HepG2 (cell line): ENCODE measurements around the gene PAIP1. TPM values are rescaled to one million over a fixed set of nuclear protein-coding genes. Genes with fewer than 3 reads are reported as not detected.

Experiments
- CENPBD1 ChIP-seq: sonication (generic); formaldehyde crosslinking; IDR thresholded peaks from 2 replicates; pipeline ENCODE4 v1.8.0; 2022; ENCODE audit warnings: missing genetic modification reagents, low read depth, mild to moderate bottlenecking, borderline replicate concordance
- CERS6 ChIP-seq: sonication (generic); formaldehyde crosslinking; IDR thresholded peaks from 2 replicates; pipeline ENCODE4 v1.5.0; 2020; ENCODE audit warnings: missing genetic modification reagents
- EHMT2 ChIP-seq: fragments of 200-600 bp; sonication (generic); IDR thresholded peaks from 2 replicates; pipeline ENCODE4 v1.7.0; 2017; ENCODE audit warnings: antibody characterized with exemption, low read depth, low read length, borderline replicate concordance
- ELF1 ChIP-seq: sonication (generic); formaldehyde crosslinking; IDR thresholded peaks from 2 replicates; pipeline ENCODE4 v1.4.0; 2020; ENCODE audit warnings: missing genetic modification reagents
- HDAC6 ChIP-seq: fragments of 200-600 bp; sonication (generic); IDR thresholded peaks from 2 replicates; pipeline ENCODE4 v1.7.0; 2017; ENCODE audit warnings: mild to moderate bottlenecking, antibody characterized with exemption, low read length, low read depth
- HNRNPL ChIP-seq: fragments of 200-400 bp; formaldehyde crosslinking; IDR thresholded peaks from 2 replicates; pipeline ENCODE4 v1.6.1; 2017; ENCODE audit warnings: mild to moderate bottlenecking, low read depth, low read length
- IKZF5 ChIP-seq: IDR thresholded peaks from 2 replicates; pipeline ENCODE4 v1.6.1; 2018; ENCODE audit warnings: missing genetic modification reagents, mild to moderate bottlenecking, missing compliant biosample characterization
- KLF16 ChIP-seq, 2 experiments: sonication (generic) in 1 of 2; formaldehyde crosslinking in 1 of 2; IDR thresholded peaks; 2 replicates each; pipeline versions ENCODE4 v1.6.1 to v1.8.0; 2016 to 2023; ENCODE audit warnings: missing genetic modification reagents in 2 of 2, missing compliant biosample characterization in 1 of 2
- POLR2A ChIP-seq, 2 experiments: IDR thresholded peaks; 2 replicates each; pipeline ENCODE4 v1.6.1; 2011; ENCODE audit warnings: low read depth in 2 of 2, low read length in 2 of 2, mild to moderate bottlenecking in 1 of 2, moderate library complexity in 1 of 2; ENCODE audit not compliant: insufficient read depth in 1 of 2
- RAD21 ChIP-seq: fragments of 450-650 bp; formaldehyde crosslinking; IDR thresholded peaks from 2 replicates; pipeline ENCODE4 v1.5.0; 2020; ENCODE audit warnings: mild to moderate bottlenecking
- RBM22 ChIP-seq: fragments of 200-400 bp; formaldehyde crosslinking; optimal IDR thresholded peaks from 2 replicates; pipeline ENCODE3; 2017; ENCODE audit warnings: mild to moderate bottlenecking, low read length, moderate library complexity
- RNF2 ChIP-seq: fragments of 450-650 bp; conservative IDR thresholded peaks from 2 replicates; pipeline ENCODE4 v1.6.1; 2016; ENCODE audit warnings: low read depth
- SMC3 ChIP-seq: IDR thresholded peaks from 2 replicates; pipeline ENCODE4 v1.6.1; 2011; ENCODE audit warnings: low read length, improper control_type of control experiment
- SNAPC2 ChIP-seq: sonication (generic); formaldehyde crosslinking; IDR thresholded peaks from 2 replicates; pipeline ENCODE4 v1.8.1; 2022; ENCODE audit warnings: mild to moderate bottlenecking, missing genetic modification reagents
- SRF ChIP-seq: IDR thresholded peaks from 2 replicates; pipeline ENCODE4 v1.6.1; 2011; ENCODE audit warnings: mild to moderate bottlenecking, low read depth, low read length, moderate library complexity
- SRY ChIP-seq: sonication (generic); formaldehyde crosslinking; IDR thresholded peaks from 2 replicates; pipeline ENCODE4 v1.8.0; 2022; ENCODE audit warnings: mild to moderate bottlenecking, missing genetic modification reagents
- TOPORS ChIP-seq: sonication (generic); formaldehyde crosslinking; IDR thresholded peaks from 2 replicates; pipeline ENCODE4 v1.8.0; 2023; ENCODE audit warnings: mild to moderate bottlenecking, missing genetic modification reagents
- XRCC5 ChIP-seq: fragments of 200-400 bp; formaldehyde crosslinking; optimal IDR thresholded peaks from 2 replicates; pipeline ENCODE3; 2017; ENCODE audit warnings: mild to moderate bottlenecking, low read length
- ZBTB7A ChIP-seq: sonication (generic); formaldehyde crosslinking; IDR thresholded peaks from 2 replicates; pipeline ENCODE4 v1.8.0; 2022; ENCODE audit warnings: mild to moderate bottlenecking, missing genetic modification reagents
- ZKSCAN1 ChIP-seq: fragments of 150-350 bp; IDR thresholded peaks from 2 replicates; pipeline ENCODE4 v1.6.1; 2014; ENCODE audit warnings: low read length
- ZNF17 ChIP-seq: sonication (generic); formaldehyde crosslinking; IDR thresholded peaks from 2 replicates; pipeline ENCODE4 v1.5.0; 2020; ENCODE audit warnings: mild to moderate bottlenecking, missing genetic modification reagents
- ZNF44 ChIP-seq: sonication (generic); formaldehyde crosslinking; IDR thresholded peaks from 2 replicates; pipeline ENCODE4 v1.5.1; 2020; ENCODE audit warnings: mild to moderate bottlenecking, missing genetic modification reagents
- ZNF501 ChIP-seq: sonication (generic); formaldehyde crosslinking; IDR thresholded peaks from 2 replicates; pipeline ENCODE4 v1.5.1; 2020; ENCODE audit warnings: mild to moderate bottlenecking, moderate library complexity, missing genetic modification reagents
- ZNF605 ChIP-seq: sonication (generic); formaldehyde crosslinking; IDR thresholded peaks from 2 replicates; pipeline ENCODE4 v1.8.0; 2022; ENCODE audit warnings: mild to moderate bottlenecking, missing genetic modification reagents
- ZNF781 ChIP-seq: sonication (generic); formaldehyde crosslinking; IDR thresholded peaks from 2 replicates; pipeline ENCODE4 v1.5.1; 2020; ENCODE audit warnings: borderline replicate concordance, mild to moderate bottlenecking, missing genetic modification reagents; ENCODE audit errors: not compliant biosample characterization
- ZNF790 ChIP-seq: sonication (generic); formaldehyde crosslinking; IDR thresholded peaks from 2 replicates; pipeline ENCODE4 v1.8.0; 2022; ENCODE audit warnings: missing genetic modification reagents, mild to moderate bottlenecking, borderline replicate concordance
- ZNF891 ChIP-seq: sonication (generic); formaldehyde crosslinking; IDR thresholded peaks from 2 replicates; pipeline ENCODE4 v1.5.0; 2020; ENCODE audit warnings: mild to moderate bottlenecking, missing genetic modification reagents
- polyA plus RNA-seq, 8 experiments: library from polyadenylated mRNA; depleted of rRNA in 3 of 8; stranded (reverse) in 7 of 8; unstranded in 1 of 8; fragments of >200 nt; fragmentation: Illumina TruSeq in 4 of 8; extraction: Trizol in 4 of 8; gene quantifications; 2 replicates each; pipeline versions ENCODE4 v1.2.1 to v1.2.3, GENCODE V29; 2011 to 2016; ENCODE audit warnings: low read depth in 4 of 8, missing spikeins in 1 of 8, mixed read lengths in 1 of 8; ENCODE audit not compliant: insufficient read depth in 1 of 8
- total RNA-seq, 5 experiments: library from RNA; depleted of rRNA; stranded (reverse); fragments of >200 nt; fragmentation: Illumina TruSeq; extraction: Trizol; gene quantifications; 2 replicates each; pipeline ENCODE4 v1.2.3, GENCODE V29; 2016; ENCODE audit warnings: low read depth in 1 of 5
- TF ChIP-seq, protein P1 (sequence below): sonication (generic); formaldehyde crosslinking; IDR thresholded peaks from 2 replicates; pipeline ENCODE4 v1.5.0; 2020; ENCODE audit warnings: missing genetic modification reagents, mild to moderate bottlenecking, borderline replicate concordance

The PAIP1 gene
- total and polyA plus RNA-seq, 2 of the 13 experiments (the other 11 are each of a cell fraction or from before 2014, with no cell fraction given) = 96.6 to 116 TPM

- TF ChIP-seq IKZF5 (peak; percentile 63; the same call in 1 of the 2 replicates), ZNF790 (CRISPR knock-in tag) (no peak), ZNF44 (CRISPR knock-in tag) (no peak), EHMT2 (no peak), ZNF891 (0 out of 2 replicates have a peak, but pooled peaks have one; percentile 43), HNRNPL (peak; percentile 43; the same call in 1 of the 2 replicates), SNAPC2 (CRISPR knock-in tag) (no peak), TOPORS (CRISPR knock-in tag) (peak; percentile 27; the same call in 1 of the 2 replicates), RNF2 (peak; percentile 50; the same call in 1 of the 2 replicates), ELF1 (CRISPR knock-in tag) (peak; percentile 73), HDAC6 (no peak), XRCC5 (no peak), SRY (CRISPR knock-in tag) (peak; percentile 55; the same call in 1 of the 2 replicates), SMC3 (peak; percentile 23; the same call in 1 of the 2 replicates), POLR2A (IDR thresholded peaks at IDR 0.05; ENCODE audit: insufficient read depth in 1 of 2, low read depth in 2 of 2, low read length in 2 of 2) (no peak), RAD21 (CRISPR knock-in tag) (peak; percentile 69), ZKSCAN1 (no peak), CERS6 (no peak), KLF16 (CRISPR knock-in tag; IDR thresholded peaks at IDR 0.05) (0 out of 4 replicates have a peak, but pooled peaks of 1 of the 2 experiments have one; percentile 11), SRF (no peak), ZNF605 (CRISPR knock-in tag) (peak; percentile 91), ZNF781 (CRISPR knock-in tag) (peak; percentile 37), ZBTB7A (CRISPR knock-in tag) (no peak), CENPBD1 (CRISPR knock-in tag) (peak; percentile 89; the same call in 1 of the 2 replicates), RBM22 (peak; percentile 44), ZNF17 (CRISPR knock-in tag) (no peak), ZNF501 (CRISPR knock-in tag) (peak; percentile 86; the same call in 1 of the 2 replicates)
- TF ChIP-seq, protein P1, sequence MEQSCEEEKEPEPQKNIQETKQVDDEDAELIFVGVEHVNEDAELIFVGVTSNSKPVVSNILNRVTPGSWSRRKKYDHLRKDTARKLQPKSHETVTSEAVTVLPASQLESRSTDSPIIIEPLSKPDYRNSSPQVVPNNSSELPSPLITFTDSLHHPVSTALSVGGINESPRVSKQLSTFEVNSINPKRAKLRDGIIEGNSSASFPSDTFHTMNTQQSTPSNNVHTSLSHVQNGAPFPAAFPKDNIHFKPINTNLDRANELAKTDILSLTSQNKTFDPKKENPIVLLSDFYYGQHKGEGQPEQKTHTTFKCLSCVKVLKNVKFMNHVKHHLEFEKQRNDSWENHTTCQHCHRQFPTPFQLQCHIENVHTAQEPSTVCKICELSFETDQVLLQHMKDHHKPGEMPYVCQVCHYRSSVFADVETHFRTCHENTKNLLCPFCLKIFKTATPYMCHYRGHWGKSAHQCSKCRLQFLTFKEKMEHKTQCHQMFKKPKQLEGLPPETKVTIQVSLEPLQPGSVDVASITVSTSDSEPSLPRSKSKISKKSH (CRISPR knock-in tag) = peak; percentile 67; the same call in 1 of the 2 replicates
These were observed 72.6 kb downstream of the PAIP1 start (continued) for GRCh38 chr5:43484106-43484849.
